ENCODE measurements around the gene NTF4.

DNA sequence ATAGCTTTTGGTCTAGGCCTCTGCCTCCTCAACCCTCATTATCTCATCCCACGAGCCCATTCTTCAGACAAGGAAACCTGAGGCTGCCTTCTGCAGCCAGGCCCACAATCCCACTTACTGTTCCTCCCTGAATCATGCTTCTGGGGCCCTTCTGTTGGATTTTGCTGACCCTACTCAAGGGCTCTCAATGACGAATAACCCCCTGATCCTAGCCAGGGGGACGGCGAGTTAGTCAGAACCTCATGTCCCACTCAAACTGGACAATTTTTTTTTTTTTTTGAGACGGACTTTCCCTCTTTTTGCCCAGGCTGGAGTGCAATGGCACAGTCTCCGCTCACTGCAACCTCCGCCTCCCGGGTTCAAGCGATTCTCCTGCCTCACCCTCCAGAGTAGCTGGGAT, 42.5 kb downstream of the NTF4 start:
- TF ChIP-seq, protein P1, sequence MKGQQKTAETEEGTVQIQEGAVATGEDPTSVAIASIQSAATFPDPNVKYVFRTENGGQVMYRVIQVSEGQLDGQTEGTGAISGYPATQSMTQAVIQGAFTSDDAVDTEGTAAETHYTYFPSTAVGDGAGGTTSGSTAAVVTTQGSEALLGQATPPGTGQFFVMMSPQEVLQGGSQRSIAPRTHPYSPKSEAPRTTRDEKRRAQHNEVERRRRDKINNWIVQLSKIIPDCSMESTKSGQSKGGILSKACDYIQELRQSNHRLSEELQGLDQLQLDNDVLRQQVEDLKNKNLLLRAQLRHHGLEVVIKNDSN (IDR thresholded peaks at IDR 0.05) = no peak
- TF ChIP-seq EP300 (IDR thresholded peaks at IDR 0.05; ENCODE audit: borderline replicate concordance) (no peak), NFIC (IDR thresholded peaks at IDR 0.05) (no peak), FOXM1 (IDR thresholded peaks at IDR 0.05; ENCODE audit: borderline replicate concordance, low read depth) (no peak), CEBPB (IDR thresholded peaks at IDR 0.05) (no peak), REST (IDR thresholded peaks at IDR 0.05; ENCODE audit: low read depth) (no peak), RAD21 (IDR thresholded peaks at IDR 0.05; ENCODE audit: low read depth) (no peak), ZBTB7A (IDR thresholded peaks at IDR 0.05; ENCODE audit: low read depth) (no peak)

Measured in Ishikawa (cell line).